Stimulated activated CD8-positive, alpha-beta memory T cell treated with anti-CD3 and anti-CD28 coated beads, Interleukin-4, amount 100 ng/mL, for 1 hour (primary cell): ENCODE measurements around the gene APBA2.
"Not testable (repeated sequence)": the region's sequence is repeated elsewhere in the genome, so short reads cannot be mapped to it uniquely, and the experiment has no call there.

Experiments used
- DNase-seq, 2 donors: peaks; one replicate each; pipeline ENCODE4 v3.0.0-alpha.2; 2020; ENCODE audit warnings: low read depth in 2 of 2, low spot score in 1 of 2

Gene APBA2

GRCh38 chr15:28885630-28886430, at the start of gene APBA2:
Gene APBA2, plus strand, starts transcription at chr15:28885974. Its CDS starts 167,911 bp downstream, at chr15:29053885.
- DNase-seq = peak in 1 of 2 donors; percentile 3

- DNase-seq = not testable (repeated sequence)
Observed at GRCh38 chr15:28840285-28840684, 45.5 kb upstream of the APBA2 start.

- DNase-seq = not testable (repeated sequence)
Observed at GRCh38 chr15:28842210-28842609, 43.6 kb upstream of the APBA2 start.

GRCh38 chr15:28843520-28843919, 42.3 kb upstream of the APBA2 start:
- not testable (repeated sequence) for DNase-seq

GRCh38 chr15:28844147-28844546, 41.6 kb upstream of the APBA2 start:
- DNase-seq = not testable (repeated sequence)

GRCh38 chr15:28847247-28847646, 38.5 kb upstream of the APBA2 start:
- not testable (repeated sequence) for DNase-seq

GRCh38 chr15:28847959-28848358, 37.8 kb upstream of the APBA2 start:
- DNase-seq = not testable (repeated sequence)

- not testable (repeated sequence) for DNase-seq
Observed at GRCh38 chr15:28848521-28848920, 37.3 kb upstream of the APBA2 start, which contains the start of gene GOLGA6L7. Gene GOLGA6L7, minus strand, starts transcription at chr15:28848644. Its CDS starts 95 bp downstream, at chr15:28848549.

GRCh38 chr15:28849271-28849670, 36.5 kb upstream of the APBA2 start:
- DNase-seq = not testable (repeated sequence)

- not testable (repeated sequence) for DNase-seq
Observed at GRCh38 chr15:28849766-28850165, 36.0 kb upstream of the APBA2 start.

- DNase-seq = not testable (repeated sequence)
Observed at GRCh38 chr15:28853654-28854053, 32.1 kb upstream of the APBA2 start.

- DNase-seq = not testable (repeated sequence)
Observed at GRCh38 chr15:28854578-28854977, 31.2 kb upstream of the APBA2 start.

- no peak for DNase-seq
Observed at GRCh38 chr15:28861031-28861534, 24.7 kb upstream of the APBA2 start.

GRCh38 chr15:28861589-28862293, 24.0 kb upstream of the APBA2 start:
- not testable (repeated sequence) for DNase-seq

- DNase-seq = no peak
Observed at GRCh38 chr15:28868744-28869345, 16.9 kb upstream of the APBA2 start.

- no peak for DNase-seq
Observed at GRCh38 chr15:28871168-28871567, 14.6 kb upstream of the APBA2 start.

- no peak for DNase-seq
Observed at GRCh38 chr15:28873006-28873405, 12.8 kb upstream of the APBA2 start.

GRCh38 chr15:28873585-28874190, 12.1 kb upstream of the APBA2 start:
- no peak for DNase-seq

GRCh38 chr15:28875461-28876000, 10.2 kb upstream of the APBA2 start:
- no peak for DNase-seq

GRCh38 chr15:28876131-28876844, 9.5 kb upstream of the APBA2 start:
- no peak for DNase-seq
